KMS-11 (cell line): ENCODE measurements around the gene RAE1.

ENCODE experiments used
- H2AFZ ChIP-seq: fragments of 200-600 bp; sonication (generic); 2 replicates; pipeline ENCODE4 v1.6.1; 2016; ENCODE audit warnings: antibody characterized with exemption, mixed run types, low read depth
- H3K27ac ChIP-seq: fragments of 200-600 bp; sonication (generic); 2 replicates; pipeline ENCODE4 v1.6.1; 2016; ENCODE audit warnings: mild to moderate bottlenecking, mixed run types
- H3K27me3 ChIP-seq: fragments of 200-600 bp; sonication (generic); 2 replicates; pipeline ENCODE4 v1.6.1; 2017; ENCODE audit warnings: mild to moderate bottlenecking, low read depth, mixed run types, moderate library complexity; ENCODE audit not compliant: insufficient read depth
- H3K36me3 ChIP-seq: fragments of 200-600 bp; sonication (generic); 2 replicates; pipeline ENCODE4 v1.6.1; 2017; ENCODE audit warnings: mild to moderate bottlenecking, mixed run types; ENCODE audit not compliant: insufficient read depth
- H3K4me1 ChIP-seq: fragments of 200-600 bp; sonication (generic); 2 replicates; pipeline ENCODE4 v1.6.1; 2016; ENCODE audit warnings: mild to moderate bottlenecking, low read depth, mixed run types; ENCODE audit not compliant: poor library complexity, severe bottlenecking
- H3K4me2 ChIP-seq: fragments of 200-600 bp; sonication (generic); 2 replicates; pipeline ENCODE4 v1.7.0; 2016; ENCODE audit warnings: mild to moderate bottlenecking, mixed run types
- H3K4me3 ChIP-seq: fragments of 200-600 bp; sonication (generic); IDR thresholded peaks from 2 replicates; pipeline ENCODE4 v1.6.1; 2017; ENCODE audit warnings: low read depth, low read length, mixed read lengths; ENCODE audit not compliant: insufficient read depth
- H3K79me2 ChIP-seq: fragments of 200-600 bp; sonication (generic); 2 replicates; pipeline ENCODE4 v1.6.1; 2016; ENCODE audit warnings: low read depth, mixed run types; ENCODE audit not compliant: insufficient read depth
- H3K9ac ChIP-seq: fragments of 200-600 bp; sonication (generic); 2 replicates; pipeline ENCODE4 v1.6.1; 2016; ENCODE audit warnings: mild to moderate bottlenecking, mixed run types
- H4K20me1 ChIP-seq: fragments of 200-600 bp; sonication (generic); 2 replicates; pipeline ENCODE4 v1.6.1; 2016; ENCODE audit warnings: mild to moderate bottlenecking, mixed run types; ENCODE audit not compliant: insufficient read depth
- TF ChIP-seq, protein P1 (sequence below): fragments of 200-600 bp; sonication (generic); conservative IDR thresholded peaks from 2 replicates; pipeline ENCODE4 v1.6.1; 2017; ENCODE audit warnings: low read depth, mild to moderate bottlenecking, antibody characterized with exemption, low read length, moderate library complexity, mixed read lengths

Gene RAE1

DNA sequence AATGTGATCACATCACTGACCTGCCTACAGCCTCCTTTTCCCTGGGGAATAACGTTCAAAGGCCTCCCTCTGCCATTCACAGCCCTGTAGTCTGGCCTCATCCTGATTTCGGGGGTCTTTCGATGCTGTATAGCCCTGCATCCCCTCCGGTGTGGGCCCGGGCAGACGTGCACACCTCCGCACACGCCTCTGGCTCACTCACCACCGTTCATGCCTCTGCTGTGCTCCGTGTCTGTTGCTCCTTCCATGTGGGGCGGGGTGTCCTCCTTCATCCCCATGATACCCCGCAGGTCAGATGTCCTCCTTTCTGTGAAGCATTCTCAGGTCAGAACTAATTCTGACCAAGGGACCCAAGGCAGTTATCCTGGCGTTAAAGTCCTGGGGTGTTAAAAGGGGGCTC, 26.3 kb downstream of the RAE1 start:
- Histone ChIP-seq H4K20me1 (no peaks in the 10 kb centered on the region), H3K9ac (no peak overlapping the region), H3K79me2 (no peaks in the 10 kb centered on the region), H3K27me3 (no peaks in the 10 kb centered on the region), H2AFZ (no peak overlapping the region), H3K4me2 (no peak overlapping the region), H3K27ac (no peak overlapping the region), H3K4me1 (peaks cover 18% of the 10 kb centered on the region), H3K4me3 (no peak overlapping the region), H3K36me3 (peaks cover 13% of the 10 kb centered on the region; the same call in 1 of the 2 replicates)
- TF ChIP-seq, protein P1, sequence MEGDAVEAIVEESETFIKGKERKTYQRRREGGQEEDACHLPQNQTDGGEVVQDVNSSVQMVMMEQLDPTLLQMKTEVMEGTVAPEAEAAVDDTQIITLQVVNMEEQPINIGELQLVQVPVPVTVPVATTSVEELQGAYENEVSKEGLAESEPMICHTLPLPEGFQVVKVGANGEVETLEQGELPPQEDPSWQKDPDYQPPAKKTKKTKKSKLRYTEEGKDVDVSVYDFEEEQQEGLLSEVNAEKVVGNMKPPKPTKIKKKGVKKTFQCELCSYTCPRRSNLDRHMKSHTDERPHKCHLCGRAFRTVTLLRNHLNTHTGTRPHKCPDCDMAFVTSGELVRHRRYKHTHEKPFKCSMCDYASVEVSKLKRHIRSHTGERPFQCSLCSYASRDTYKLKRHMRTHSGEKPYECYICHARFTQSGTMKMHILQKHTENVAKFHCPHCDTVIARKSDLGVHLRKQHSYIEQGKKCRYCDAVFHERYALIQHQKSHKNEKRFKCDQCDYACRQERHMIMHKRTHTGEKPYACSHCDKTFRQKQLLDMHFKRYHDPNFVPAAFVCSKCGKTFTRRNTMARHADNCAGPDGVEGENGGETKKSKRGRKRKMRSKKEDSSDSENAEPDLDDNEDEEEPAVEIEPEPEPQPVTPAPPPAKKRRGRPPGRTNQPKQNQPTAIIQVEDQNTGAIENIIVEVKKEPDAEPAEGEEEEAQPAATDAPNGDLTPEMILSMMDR, result no peak

DNA sequence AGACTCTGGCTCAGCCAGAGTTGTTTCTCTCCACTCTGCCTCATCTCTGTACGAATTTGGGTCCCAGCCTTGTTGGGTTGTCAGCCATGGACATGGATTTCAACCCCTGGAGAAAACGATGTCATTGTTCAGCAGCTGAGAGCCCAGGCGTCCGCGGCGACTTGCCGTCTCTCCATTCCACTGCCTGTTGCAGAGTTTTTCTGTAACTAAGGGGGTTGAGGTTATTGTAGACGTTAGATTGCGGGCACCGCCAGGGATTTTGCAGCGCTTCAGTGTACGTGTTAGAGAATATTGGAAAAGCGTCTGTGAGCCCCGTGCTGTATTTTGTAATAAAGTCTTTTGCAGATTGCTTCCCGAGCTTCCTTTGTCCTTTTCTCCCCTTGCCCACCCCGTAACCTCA, 27.1 kb downstream of the RAE1 start:
- H3K4me3 ChIP-seq, result no peak overlapping the region
- H3K4me1 ChIP-seq, result peaks cover 19% of the 10 kb centered on the region
- peaks cover 13% of the 10 kb centered on the region; the same call in 1 of the 2 replicates for H3K36me3 ChIP-seq
- no peak overlapping the region for H3K27ac ChIP-seq
- H3K4me2 ChIP-seq, result no peak overlapping the region
- TF ChIP-seq, protein P1, result no peak
- no peak overlapping the region for H3K9ac ChIP-seq
- H4K20me1 ChIP-seq, result no peaks in the 10 kb centered on the region
- H3K27me3 ChIP-seq, result no peaks in the 10 kb centered on the region
- H3K79me2 ChIP-seq, result no peaks in the 10 kb centered on the region
- no peak overlapping the region for H2AFZ ChIP-seq

DNA sequence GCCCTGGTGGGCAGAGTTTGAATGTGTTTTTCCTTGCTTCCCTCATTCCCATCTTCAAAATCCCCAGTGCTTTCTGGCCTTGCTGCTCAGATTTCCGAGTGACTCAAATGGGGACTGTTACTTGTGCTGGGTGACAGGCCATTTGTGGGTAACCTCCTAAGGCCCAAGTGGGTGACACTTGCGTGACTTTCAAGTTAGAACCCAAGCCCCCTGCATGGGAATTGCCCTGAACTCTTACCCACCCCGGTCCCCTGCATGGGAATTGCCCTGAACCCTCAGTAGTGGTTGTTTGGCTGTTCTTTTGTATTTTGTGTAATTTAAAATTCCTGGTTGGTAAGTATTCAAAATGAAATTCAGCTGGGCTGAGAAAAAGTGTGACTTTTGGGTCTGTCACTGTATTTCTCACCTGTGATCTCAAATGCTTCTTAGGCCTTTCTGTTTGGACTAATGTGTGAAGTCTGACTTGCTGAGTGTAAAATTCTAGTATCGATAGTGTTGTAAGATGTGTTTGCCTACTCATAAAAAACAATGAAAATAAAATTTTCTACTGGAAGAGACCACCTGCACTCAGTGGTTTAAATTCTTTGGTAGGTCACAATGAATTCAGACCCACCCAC, 27.7 kb downstream of the RAE1 start:
- H3K79me2 ChIP-seq, result no peaks in the 10 kb centered on the region
- peaks cover 19% of the 10 kb centered on the region for H3K4me1 ChIP-seq
- H3K9ac ChIP-seq, result no peak overlapping the region
- H4K20me1 ChIP-seq, result no peaks in the 10 kb centered on the region
- H3K4me2 ChIP-seq, result no peak overlapping the region
- TF ChIP-seq, protein P1, result no peak
- no peak overlapping the region for H3K4me3 ChIP-seq
- H2AFZ ChIP-seq, result no peak overlapping the region
- H3K27me3 ChIP-seq, result no peaks in the 10 kb centered on the region
- peaks cover 13% of the 10 kb centered on the region; the same call in 1 of the 2 replicates for H3K36me3 ChIP-seq
- no peak overlapping the region; the same call in 1 of the 2 replicates for H3K27ac ChIP-seq

DNA sequence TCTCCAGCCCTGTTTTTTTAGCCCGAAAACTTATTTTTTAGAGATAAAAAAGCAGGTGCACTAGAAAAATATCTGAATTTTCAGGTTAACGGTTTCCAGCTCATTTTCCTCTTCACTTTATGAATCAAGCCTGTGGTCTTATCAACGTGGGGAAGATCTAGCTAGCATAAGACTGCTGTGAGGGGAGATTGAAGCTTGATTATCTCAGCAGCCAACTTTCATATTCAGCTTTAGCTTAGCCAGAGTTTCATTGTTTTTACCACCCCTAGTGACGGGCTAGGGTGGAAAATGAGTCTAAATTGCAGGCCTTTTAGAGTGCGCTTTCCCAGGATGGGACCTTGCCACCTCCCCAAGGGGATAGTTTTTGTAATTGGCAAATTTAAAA, 28.2 kb downstream of the RAE1 start:
- H3K79me2 ChIP-seq, result no peaks in the 10 kb centered on the region
- peaks cover 13% of the 10 kb centered on the region; the same call in 1 of the 2 replicates for H3K36me3 ChIP-seq
- peaks cover 19% of the 10 kb centered on the region for H3K4me1 ChIP-seq

More for the DNA sequence above, 28.2 kb downstream of the RAE1 start:
- H3K27me3 ChIP-seq, result no peaks in the 10 kb centered on the region
- no peak overlapping the region for H3K9ac ChIP-seq
- no peaks in the 10 kb centered on the region for H4K20me1 ChIP-seq
- no peak overlapping the region for H3K4me2 ChIP-seq
- TF ChIP-seq, protein P1, result no peak
- H2AFZ ChIP-seq, result no peak overlapping the region
- H3K27ac ChIP-seq, result no peak overlapping the region; the same call in 1 of the 2 replicates
- no peak overlapping the region for H3K4me3 ChIP-seq
